ENCODE measurements around the gene COL23A1.

GRCh38 chr5:178462076-178462475 lies 128.1 kb downstream of the COL23A1 start:
- TF ChIP-seq POLR2AphosphoS5 (IDR thresholded peaks at IDR 0.05; ENCODE audit: borderline replicate concordance, low read depth, low read length): no peak
- TF ChIP-seq EZH2 (IDR thresholded peaks at IDR 0.05): no peak

Measured in SK-N-MC (cell line).